NCI-H510A (cell line): ENCODE measurements around the gene BEX5.
A peak's percentile ranks its signal among the peaks of the same experiment; 100 is the strongest.
"Not testable (repeated sequence)": the region's sequence is repeated elsewhere in the genome, so short reads cannot be mapped to it uniquely, and the experiment has no call there.

Source experiments
- DNase-seq: peaks from one replicate; lab custom pipeline; 2025; lab: John Stamatoyannopoulos, UW

The BEX5 gene

GRCh38 chrX:102155806-102156179 is at the start of gene BEX5:
TSS of gene BEX5 (minus strand) at chrX:102155977. CDS start at chrX:102154265, 1,712 bp downstream.
- DNase-seq, result peak; percentile 54

- DNase-seq, result no peak
Observed at GRCh38 chrX:102185967-102186720, 30.4 kb upstream of the BEX5 start.

- DNase-seq, result peak; percentile 2
Observed at GRCh38 chrX:102154900-102155805, 624 bp downstream of the BEX5 start.

GRCh38 chrX:102154218-102154860 is 1.4 kb downstream of the BEX5 start:
- no peak for DNase-seq

GRCh38 chrX:102142274-102142673 is 13.5 kb downstream of the BEX5 start, which contains the start of gene TCEAL6:
TSS of gene TCEAL6 (minus strand) at chrX:102142481.
- not testable (repeated sequence) for DNase-seq

- DNase-seq, result not testable (repeated sequence)
Observed at GRCh38 chrX:102141631-102142030, 14.1 kb downstream of the BEX5 start.

- DNase-seq, result not testable (repeated sequence)
Observed at GRCh38 chrX:102140876-102141275, 14.9 kb downstream of the BEX5 start.

- DNase-seq, result no peak
Observed at GRCh38 chrX:102138064-102138463, 17.7 kb downstream of the BEX5 start.

- no peak for DNase-seq
Observed at GRCh38 chrX:102129473-102129872, 26.3 kb downstream of the BEX5 start.

GRCh38 chrX:102126863-102127262 is 28.9 kb downstream of the BEX5 start:
- DNase-seq, result no peak

- DNase-seq, result not testable (repeated sequence)
Observed at GRCh38 chrX:102126080-102126818, 29.5 kb downstream of the BEX5 start.

- DNase-seq, result not testable (repeated sequence)
Observed at GRCh38 chrX:102125436-102125835, 30.3 kb downstream of the BEX5 start, which contains the start of gene TCEAL2. TSS of gene TCEAL2 (plus strand) at chrX:102125679. CDS start at chrX:102126831, 1,152 bp downstream.

- DNase-seq, result not testable (repeated sequence)
Observed at GRCh38 chrX:102125014-102125413, 30.8 kb downstream of the BEX5 start.

GRCh38 chrX:102115748-102116147 is 40.0 kb downstream of the BEX5 start:
- DNase-seq, result no peak

- no peak for DNase-seq
Observed at GRCh38 chrX:102113367-102113766, 42.4 kb downstream of the BEX5 start.
